Measurements from ENCODE around the gene SLC35E4.

GRCh38 chr22:30614268-30614667 lies 21.3 kb upstream of the SLC35E4 start:
- no peak for TF ChIP-seq CTCF (IDR thresholded peaks at IDR 0.05; ENCODE audit: low read length)
- TF ChIP-seq EZH2 (IDR thresholded peaks at IDR 0.05; ENCODE audit: borderline replicate concordance, low read length), result no peak
